Measurements from ENCODE around the gene ESPNL.

ESPNL gene

GRCh38 chr2:238149841-238150572 lies 49.9 kb downstream of the ESPNL start:
- no peak overlapping the region for H3K27ac ChIP-seq (ENCODE audit: poor library complexity, severe bottlenecking)
- H3K4me3 ChIP-seq (ENCODE audit: severe bottlenecking) = no peak overlapping the region
- TF ChIP-seq, protein P1, sequence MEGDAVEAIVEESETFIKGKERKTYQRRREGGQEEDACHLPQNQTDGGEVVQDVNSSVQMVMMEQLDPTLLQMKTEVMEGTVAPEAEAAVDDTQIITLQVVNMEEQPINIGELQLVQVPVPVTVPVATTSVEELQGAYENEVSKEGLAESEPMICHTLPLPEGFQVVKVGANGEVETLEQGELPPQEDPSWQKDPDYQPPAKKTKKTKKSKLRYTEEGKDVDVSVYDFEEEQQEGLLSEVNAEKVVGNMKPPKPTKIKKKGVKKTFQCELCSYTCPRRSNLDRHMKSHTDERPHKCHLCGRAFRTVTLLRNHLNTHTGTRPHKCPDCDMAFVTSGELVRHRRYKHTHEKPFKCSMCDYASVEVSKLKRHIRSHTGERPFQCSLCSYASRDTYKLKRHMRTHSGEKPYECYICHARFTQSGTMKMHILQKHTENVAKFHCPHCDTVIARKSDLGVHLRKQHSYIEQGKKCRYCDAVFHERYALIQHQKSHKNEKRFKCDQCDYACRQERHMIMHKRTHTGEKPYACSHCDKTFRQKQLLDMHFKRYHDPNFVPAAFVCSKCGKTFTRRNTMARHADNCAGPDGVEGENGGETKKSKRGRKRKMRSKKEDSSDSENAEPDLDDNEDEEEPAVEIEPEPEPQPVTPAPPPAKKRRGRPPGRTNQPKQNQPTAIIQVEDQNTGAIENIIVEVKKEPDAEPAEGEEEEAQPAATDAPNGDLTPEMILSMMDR (IDR thresholded peaks at IDR 0.05; ENCODE audit: poor library complexity, severe bottlenecking) = no peak
- H3K27me3 ChIP-seq (ENCODE audit: insufficient read depth, poor library complexity, severe bottlenecking) = no peaks in the 10 kb centered on the region
- H3K36me3 ChIP-seq (ENCODE audit: low read depth) = no peaks in the 10 kb centered on the region
- H3K4me1 ChIP-seq (ENCODE audit: insufficient read depth, poor library complexity, severe bottlenecking) = no peaks in the 10 kb centered on the region
- no peaks in the 10 kb centered on the region for H3K9me3 ChIP-seq (ENCODE audit: severe bottlenecking)
- DNase-seq (ENCODE audit: low spot score) (no peak), ATAC-seq (ENCODE audit: low read depth) (no peak)

- no peaks in the 10 kb centered on the region for H3K27me3 ChIP-seq (ENCODE audit: insufficient read depth, poor library complexity, severe bottlenecking)
- ATAC-seq (ENCODE audit: low read depth) = no peak
- no peaks in the 10 kb centered on the region for H3K9me3 ChIP-seq (ENCODE audit: severe bottlenecking)
- H3K36me3 ChIP-seq (ENCODE audit: low read depth) = no peaks in the 10 kb centered on the region
- no peaks in the 10 kb centered on the region for H3K4me1 ChIP-seq (ENCODE audit: insufficient read depth, poor library complexity, severe bottlenecking)
- H3K27ac ChIP-seq (ENCODE audit: poor library complexity, severe bottlenecking) = no peak overlapping the region
- no peak overlapping the region for H3K4me3 ChIP-seq (ENCODE audit: severe bottlenecking)
- no peak for DNase-seq (ENCODE audit: low spot score)
- TF ChIP-seq, protein P1 (IDR thresholded peaks at IDR 0.05; ENCODE audit: poor library complexity, severe bottlenecking) = no peak
Measured at GRCh38 chr2:238150686-238151085, 50.5 kb downstream of the ESPNL start.

GRCh38 chr2:238151205-238151604 lies 51.1 kb downstream of the ESPNL start:
- no peak overlapping the region for H3K4me3 ChIP-seq (ENCODE audit: severe bottlenecking)
- H3K4me1 ChIP-seq (ENCODE audit: insufficient read depth, poor library complexity, severe bottlenecking) = no peaks in the 10 kb centered on the region
- H3K36me3 ChIP-seq (ENCODE audit: low read depth) = no peaks in the 10 kb centered on the region
- H3K9me3 ChIP-seq (ENCODE audit: severe bottlenecking) = no peaks in the 10 kb centered on the region
- TF ChIP-seq, protein P1 (IDR thresholded peaks at IDR 0.05; ENCODE audit: poor library complexity, severe bottlenecking) = no peak
- H3K27ac ChIP-seq (ENCODE audit: poor library complexity, severe bottlenecking) = no peak overlapping the region
- H3K27me3 ChIP-seq (ENCODE audit: insufficient read depth, poor library complexity, severe bottlenecking) = no peaks in the 10 kb centered on the region
- no peak for ATAC-seq (ENCODE audit: low read depth)
- no peak for DNase-seq (ENCODE audit: low spot score)

DNA sequence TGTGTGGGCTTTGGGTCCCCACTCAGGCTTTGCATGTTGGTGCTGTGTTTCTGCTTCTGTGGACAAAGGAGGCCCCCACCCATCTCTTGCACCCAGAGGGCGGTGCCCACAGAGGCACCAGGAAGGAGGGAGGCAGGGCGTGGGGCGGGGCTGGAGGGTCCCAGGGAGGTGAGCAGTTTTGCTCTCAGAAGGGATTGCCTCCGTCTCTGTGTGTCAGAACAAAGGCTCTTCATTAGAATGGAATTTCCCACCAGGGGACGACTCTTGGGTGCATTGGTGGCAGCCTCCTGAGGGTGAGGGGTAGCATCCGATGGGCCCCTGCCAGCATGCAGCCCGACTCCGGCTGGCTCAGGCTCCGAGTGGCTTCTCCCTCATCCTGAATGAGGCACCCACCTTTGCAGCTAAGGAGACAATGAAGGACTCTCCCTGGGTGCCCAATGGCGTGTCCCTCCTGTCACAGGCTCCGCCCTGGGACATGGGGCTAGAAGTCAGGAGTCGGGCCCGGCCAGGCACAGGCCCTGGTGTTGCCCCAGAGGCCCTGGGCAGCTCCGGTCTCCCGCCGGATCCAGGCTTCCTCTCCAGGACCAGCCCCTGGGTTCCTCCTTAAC lies 51.6 kb downstream of the ESPNL start:
- no peaks in the 10 kb centered on the region for H3K27me3 ChIP-seq (ENCODE audit: insufficient read depth, poor library complexity, severe bottlenecking)
- ATAC-seq (ENCODE audit: low read depth) (no peak), DNase-seq (ENCODE audit: low spot score) (no peak)
- H3K27ac ChIP-seq (ENCODE audit: poor library complexity, severe bottlenecking) = no peak overlapping the region
- H3K9me3 ChIP-seq (ENCODE audit: severe bottlenecking) = no peaks in the 10 kb centered on the region
- no peak overlapping the region for H3K4me3 ChIP-seq (ENCODE audit: severe bottlenecking)
- TF ChIP-seq, protein P1 (IDR thresholded peaks at IDR 0.05; ENCODE audit: poor library complexity, severe bottlenecking) = no peak
- no peaks in the 10 kb centered on the region for H3K36me3 ChIP-seq (ENCODE audit: low read depth)
- H3K4me1 ChIP-seq (ENCODE audit: insufficient read depth, poor library complexity, severe bottlenecking) = no peaks in the 10 kb centered on the region
